ENCODE data around the gene ZNF568.

Gene ZNF568

DNA sequence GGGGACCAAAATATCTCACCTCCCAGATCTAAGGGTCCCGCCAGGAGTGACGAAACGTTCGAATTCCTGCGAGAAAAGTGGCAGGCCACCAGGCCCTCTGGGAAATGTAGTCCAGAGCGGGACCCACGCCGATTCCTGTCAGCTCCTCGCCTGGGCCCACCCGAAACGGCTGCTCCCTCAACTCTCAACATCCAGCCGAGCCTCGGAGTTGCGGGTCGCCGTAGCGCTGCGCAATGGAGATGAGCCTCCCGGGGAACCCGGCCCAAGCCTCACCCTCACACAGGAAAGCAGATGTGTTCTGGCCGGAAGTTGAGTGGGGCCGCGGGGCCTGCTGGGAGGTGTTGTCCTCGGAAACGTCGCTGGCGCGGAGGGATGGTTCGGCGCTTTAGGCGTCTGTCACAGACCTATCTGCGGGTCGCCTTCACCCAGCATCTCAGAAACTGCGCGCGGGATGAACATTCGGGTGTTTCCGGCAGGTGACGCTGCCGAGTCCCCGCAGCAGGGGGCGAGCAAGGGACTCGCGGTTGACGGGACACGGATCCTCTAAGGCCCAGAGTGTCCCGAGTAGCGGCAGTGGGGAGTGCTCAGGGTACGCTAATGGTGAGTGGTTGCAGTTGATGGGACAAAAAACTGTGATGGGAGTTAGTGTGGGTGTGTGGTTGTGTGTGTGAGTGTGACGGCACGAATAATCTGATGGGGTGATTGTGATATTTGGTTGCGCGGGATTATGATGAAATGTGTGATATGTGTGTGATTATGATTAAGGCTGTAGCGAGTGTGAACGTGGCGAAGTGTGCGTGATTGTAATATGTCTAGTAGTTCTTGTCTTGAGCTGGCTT lies at the start of gene ZNF568, which contains the start of gene ZNF829:
Gene ZNF568 (plus strand): TSS at position 341 of the 839 bp plus-strand sequence. CDS start 6,439 bp downstream, outside the sequence.
Gene ZNF829 (minus strand): TSS at position 300 of the 839 bp plus-strand sequence. CDS start 1,124 bp downstream, outside the sequence.
- DNase-seq: peak; percentile 89

DNA sequence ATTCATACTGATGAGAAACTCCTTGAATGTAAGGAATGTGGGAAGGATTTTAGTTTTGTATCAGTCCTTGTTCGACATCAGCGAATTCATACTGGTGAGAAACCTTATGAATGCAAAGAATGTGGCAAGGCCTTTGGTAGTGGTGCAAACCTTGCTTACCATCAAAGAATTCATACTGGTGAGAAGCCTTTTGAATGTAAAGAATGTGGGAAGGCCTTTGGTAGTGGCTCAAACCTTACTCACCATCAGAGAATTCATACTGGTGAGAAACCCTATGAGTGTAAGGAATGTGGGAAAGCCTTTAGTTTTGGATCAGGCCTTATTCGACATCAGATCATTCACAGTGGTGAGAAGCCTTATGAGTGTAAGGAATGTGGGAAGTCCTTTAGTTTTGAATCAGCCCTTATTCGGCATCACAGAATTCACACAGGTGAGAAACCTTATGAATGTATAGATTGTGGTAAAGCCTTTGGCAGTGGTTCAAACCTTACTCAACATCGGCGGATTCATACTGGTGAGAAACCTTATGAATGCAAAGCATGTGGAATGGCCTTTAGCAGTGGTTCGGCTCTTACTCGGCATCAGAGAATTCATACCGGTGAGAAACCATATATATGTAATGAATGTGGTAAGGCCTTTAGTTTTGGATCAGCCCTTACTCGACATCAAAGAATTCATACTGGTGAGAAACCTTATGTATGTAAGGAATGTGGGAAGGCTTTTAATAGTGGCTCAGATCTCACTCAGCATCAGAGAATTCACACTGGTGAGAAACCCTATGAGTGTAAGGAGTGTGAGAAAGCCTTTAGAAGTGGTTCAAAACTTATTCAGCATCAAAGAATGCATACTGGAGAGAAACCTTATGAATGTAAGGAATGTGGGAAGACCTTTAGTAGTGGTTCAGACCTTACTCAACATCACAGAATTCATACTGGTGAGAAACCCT lies 38.9 kb upstream of the ZNF568 start:
- DNase-seq: no peak

DNA sequence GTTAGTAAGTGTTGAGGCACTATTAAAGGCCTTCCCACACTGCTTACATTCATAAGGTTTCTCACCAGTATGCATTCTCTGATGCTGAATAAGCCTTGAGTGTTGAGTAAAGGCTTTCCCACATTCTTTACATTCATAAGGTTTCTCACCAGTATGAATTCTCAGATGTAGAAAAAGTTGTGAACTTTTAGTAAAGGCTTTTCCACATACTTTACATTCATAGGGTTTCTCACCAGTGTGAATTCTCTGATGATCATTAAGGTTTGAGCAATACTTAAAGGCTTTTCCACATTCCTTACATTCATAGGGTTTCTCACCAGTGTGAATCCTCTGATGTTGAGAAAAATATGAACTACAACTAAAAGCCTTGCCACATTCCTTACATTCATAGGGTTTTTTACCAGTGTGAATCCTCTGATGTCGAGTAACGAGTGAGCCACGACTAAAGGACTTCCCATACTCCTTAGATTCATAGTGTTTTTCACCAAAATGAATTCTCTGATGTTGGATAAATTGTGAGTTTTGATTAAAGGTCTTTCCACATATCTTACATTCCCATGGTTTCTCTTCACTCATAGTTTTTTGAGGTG lies 24.3 kb upstream of the ZNF568 start:
- DNase-seq: no peak

DNA sequence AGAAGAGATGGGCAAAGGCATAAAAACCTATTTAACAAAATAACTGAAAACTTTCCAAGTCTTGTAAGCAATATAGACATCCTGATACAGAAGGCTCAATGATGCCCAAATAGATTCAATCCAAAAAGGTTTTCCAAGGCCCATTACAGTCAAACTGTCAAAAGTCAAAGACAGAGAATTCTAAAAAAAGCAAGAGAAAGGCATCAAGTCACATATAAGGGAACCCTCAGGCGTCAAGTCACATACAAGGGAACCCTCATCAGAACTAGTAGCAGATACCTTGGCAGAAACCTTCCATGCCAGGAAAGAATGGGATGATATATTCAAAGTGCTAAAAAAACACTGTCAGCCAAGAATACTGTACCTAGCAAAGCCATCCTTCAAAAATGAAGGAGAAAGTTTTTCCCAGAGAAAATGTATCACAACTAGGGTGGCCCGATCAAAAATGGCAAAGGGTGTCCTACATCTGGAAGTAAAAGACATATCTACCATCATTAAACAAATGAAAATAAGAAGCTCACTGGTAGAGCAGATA lies 21.2 kb upstream of the ZNF568 start:
- DNase-seq: no peak

DNA sequence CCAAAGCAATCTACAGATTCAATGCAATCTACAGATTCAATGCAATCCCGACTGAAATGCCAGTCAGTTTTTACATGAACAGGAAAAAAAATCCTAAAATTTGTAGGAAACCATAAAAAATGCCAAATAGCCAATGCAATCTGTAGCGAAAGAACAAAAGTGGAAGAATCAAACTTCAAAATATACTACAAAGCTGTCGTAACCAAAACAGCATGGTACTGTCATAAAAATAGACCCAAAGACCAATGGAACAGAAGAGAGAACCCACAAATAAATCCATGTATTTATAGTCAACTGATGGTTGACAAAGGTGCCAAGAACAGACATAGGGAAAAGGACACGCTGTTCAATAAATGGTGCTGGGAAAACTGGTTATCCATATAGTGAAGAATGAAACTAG lies 17.7 kb upstream of the ZNF568 start:
- DNase-seq: no peak

DNA sequence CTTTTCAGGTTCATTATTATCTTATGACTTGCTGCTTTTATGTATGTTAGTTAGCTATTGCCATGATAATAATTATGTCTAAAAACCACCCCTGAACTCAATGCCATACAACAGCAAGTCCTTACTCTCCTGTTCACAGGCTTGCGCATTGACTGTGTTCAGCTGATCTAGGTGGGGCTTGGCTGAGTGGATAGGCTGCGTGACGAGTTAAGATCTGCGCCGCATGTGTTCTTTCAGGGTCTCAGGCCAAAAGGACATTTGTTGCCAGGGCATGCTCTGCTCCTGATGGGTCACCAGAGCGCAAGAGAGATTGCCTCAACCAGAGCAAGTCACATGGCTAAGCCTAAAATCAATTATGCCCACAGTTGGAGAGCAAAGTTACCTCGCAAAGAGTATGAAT lies 859 bp downstream of the ZNF568 start:
- DNase-seq: no peak

DNA sequence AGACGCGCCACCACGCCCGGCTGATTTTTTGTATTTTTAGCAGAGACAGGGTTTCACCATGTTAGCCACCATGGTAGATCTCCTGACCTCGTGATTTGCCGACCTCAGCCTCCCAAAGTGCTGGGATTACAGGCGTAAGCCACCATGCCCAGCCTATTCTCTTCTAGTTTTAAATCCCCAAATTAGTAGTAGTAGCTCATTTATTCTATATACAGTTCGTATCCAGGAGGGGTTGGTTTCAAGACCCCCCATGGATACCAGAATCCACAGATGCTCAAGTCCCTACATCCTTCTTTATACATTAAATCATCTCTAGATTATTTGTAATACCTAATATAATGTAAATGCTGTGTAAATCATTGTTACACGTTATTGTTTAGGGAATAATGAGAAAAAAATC lies 2.0 kb downstream of the ZNF568 start:
- no peak for DNase-seq

DNA sequence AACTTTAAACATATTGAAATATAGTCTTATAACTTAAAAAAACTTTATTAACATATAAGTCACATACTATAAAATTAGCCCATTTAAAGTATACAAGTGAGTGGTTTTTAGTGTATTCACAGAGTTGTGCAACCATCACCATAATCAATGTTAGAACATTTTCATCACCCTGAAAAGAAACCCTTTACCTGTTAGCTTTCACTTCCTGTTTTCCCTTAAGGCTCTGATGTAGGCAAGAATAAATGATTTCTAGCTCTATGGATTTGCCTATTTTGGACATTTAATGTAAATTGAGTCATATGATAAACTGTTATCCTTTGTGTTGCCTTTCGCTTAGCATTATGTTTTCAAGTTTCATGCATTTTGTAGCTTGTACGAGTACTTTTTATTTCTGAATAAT lies 15.6 kb downstream of the ZNF568 start:
- no peak for DNase-seq

DNA sequence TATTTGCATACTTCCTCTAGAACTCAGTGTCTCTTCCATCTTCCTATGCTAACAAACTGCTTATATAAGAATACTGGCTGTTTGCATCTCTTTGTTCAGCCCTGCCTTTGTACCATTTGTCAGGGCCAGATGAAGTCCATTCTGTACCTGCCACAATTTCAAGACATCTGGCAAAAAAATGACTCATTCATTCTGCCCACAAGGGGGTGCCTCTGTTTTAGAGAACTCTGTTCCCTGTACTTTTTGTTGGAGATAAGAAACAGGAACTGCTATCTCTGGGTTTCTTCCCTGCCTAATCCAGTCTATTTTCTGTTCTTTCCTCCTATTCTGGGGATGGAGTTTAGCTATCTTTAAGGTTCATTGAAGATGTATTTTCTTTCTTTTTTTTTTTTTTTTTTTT lies 23.0 kb downstream of the ZNF568 start:
- no peak for DNase-seq

DNA sequence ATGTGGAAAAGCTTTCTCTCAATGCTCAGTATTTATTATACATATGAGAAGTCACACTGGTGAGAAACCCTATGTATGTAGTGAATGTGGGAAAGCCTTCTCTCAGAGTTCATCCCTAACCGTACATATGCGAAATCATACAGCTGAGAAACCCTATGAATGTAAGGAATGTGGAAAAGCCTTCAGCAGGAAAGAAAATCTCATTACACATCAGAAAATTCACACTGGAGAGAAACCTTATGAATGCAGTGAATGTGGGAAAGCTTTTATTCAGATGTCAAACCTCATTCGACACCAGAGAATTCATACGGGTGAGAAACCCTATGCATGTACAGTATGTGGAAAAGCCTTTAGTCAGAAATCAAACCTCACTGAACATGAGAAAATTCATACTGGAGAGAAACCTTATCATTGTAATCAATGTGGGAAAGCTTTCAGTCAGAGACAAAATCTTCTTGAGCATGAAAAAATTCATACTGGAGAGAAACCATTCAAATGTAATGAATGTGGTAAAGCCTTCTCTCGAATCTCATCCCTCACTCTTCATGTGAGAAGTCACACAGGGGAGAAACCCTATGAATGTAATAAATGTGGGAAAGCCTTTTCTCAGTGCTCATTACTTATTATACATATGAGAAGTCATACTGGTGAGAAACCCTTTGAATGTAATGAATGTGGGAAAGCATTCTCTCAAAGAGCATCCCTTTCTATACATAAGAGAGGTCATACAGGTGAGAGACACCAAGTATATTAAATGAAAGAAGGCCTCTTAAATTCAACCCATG lies 34.4 kb downstream of the ZNF568 start:
- no peak for DNase-seq

DNA sequence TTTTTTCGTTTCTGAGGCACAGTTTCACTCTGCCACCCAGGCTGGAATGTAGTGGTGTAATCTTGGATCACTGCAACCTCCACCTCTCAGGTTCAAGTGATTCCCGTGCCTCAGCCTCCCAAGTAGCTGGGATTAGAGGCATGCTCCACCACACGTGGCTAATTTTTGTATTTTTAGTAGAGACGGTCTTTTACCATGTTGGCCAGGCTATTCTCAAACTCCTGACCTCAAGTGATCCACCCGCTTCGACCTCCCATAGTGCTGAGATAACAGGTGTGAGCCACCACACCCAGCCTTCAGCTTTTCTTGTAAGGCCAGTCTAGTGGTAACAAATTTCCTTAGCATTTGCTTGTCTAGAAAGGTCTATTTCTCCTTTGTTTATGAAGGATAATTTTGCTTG lies 46.2 kb downstream of the ZNF568 start:
- no peak for DNase-seq

DNA sequence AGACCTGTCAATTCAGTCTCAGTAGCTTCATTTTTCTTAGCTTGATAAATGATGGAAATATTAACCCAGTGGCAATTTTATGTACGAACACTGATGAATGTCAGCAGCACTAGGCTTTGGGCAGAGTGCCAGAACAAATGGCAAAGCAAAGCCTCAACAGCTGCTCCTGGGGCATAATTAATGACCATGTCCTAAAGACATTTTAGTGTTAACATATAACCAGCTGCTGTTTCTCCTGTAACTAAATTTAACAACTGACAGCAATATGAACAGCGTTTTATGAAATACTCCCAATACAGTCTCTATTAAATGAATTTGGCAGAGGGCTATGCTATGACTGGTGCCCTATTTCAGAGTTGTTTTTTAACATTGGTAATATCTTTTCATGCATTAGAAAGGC lies 47.1 kb downstream of the ZNF568 start:
- no peak for DNase-seq

DNA sequence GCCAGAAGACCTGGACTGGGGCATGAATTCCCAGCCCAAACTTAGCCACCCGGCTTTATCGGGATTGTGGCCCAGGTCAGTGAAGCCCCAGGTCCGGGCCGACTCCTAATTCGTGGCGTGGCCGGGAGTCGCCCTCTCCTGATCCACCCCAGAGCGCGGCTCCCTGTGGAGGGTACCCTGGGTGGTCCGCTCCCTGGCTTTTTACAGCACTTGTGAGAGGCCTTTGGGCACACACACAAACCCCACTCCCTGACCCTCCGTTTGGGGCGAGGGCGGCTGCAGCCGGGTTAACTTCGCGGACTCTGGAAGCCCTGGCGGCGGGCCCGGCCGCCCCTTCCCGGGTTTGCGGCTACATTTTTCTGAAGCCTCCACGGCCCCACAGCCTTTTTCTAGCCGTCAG lies 56.4 kb downstream of the ZNF568 start:
- DNase-seq: peak; percentile 3

DNA sequence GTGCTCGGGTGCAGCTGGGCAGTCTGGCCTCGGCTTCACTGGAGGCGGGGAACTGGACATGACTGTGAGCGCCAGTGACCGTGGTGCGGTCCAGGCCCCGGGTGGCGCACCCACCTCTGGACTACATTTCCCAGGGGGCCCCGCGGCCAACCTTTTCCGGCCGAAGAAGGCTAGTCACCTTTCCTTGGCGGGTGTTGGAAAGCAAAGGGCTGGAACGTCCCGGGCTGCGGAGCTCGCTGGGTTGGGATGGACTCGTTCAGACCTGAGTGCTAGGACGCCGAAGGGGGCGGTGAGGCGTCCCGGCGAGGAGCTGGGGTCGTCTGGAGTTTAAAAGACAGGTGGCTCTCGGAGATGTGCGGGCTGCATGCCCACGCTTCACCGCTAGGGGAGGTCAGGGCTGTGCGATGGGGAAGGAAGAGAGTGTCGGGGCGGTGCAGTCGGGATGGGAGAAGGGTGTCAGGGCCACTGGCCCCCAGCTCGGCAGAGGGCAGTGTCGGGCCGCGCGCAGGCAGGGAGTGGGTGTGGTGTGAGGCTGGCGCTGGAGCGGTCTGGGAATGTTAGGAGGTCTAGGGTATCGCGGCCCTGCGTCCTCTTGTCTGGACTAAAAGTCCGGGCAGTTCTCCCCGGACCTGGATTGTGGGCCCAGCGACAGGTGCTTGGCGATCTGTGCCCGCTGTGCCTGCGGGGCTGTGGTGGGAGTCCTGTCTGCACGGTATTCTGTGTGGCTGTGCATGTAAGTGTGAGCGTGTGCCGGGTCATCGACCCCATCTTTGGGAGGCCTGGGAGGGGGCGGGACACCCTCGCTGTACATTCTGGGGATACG lies 57.1 kb downstream of the ZNF568 start:
- DNase-seq: peak; percentile 71

DNA sequence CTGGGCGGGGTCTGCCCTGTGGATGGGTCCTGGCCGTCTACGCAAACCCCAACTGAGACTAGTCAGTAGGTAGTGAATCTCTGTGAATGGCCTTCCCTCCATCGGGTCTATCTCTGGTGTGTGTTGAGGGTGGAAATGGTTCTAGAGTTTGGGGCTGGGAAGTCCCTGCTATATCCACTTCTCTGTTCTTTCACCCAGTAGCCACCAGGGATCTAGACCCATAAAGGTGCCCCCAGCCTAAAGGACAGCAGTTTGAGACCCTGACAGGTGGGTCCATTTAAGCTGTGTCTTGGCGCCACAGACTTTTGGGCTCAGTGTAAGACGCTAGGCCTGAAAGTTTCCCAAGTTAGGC lies 57.7 kb downstream of the ZNF568 start:
- DNase-seq: no peak

DNA sequence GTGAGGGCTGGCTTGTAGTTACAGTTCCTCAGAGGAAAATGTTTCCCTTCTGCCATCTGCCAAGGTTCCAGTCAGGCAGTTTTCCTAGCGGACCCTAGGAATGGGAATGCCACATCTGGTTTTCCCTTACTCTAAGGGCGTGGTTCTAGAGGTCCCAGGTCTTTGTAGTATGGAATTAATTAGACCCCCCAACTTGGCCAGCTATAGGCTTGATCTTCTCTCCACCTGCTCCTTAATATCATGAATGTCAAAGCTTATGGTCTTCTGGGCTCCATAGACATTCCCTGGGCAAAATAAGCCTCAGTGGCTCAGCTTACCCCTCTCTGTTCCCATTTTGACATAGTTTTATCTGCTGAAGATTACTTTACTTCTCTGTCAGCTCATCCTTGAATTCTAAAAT lies 70.0 kb downstream of the ZNF568 start:
- no peak for DNase-seq

DNA sequence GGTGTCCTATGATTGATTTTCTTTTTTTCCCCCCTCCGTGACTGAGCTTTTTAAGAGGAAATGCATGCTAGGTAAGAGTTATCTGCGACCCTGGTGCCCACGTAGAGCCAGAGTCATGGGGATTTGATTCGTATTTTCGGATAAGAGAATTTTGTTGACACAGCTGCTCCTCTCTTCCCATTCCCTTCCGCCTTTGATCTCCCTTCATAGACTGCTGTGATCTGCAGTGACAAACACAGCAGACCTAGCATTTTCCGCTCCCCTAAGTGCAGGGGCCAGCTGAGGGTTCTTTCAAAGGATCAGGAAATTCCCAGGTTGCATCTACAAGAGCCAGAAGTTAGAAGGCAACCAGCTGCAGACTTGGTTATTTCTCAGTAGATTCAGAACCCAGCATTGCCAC lies 70.5 kb downstream of the ZNF568 start:
- no peak for DNase-seq

DNA sequence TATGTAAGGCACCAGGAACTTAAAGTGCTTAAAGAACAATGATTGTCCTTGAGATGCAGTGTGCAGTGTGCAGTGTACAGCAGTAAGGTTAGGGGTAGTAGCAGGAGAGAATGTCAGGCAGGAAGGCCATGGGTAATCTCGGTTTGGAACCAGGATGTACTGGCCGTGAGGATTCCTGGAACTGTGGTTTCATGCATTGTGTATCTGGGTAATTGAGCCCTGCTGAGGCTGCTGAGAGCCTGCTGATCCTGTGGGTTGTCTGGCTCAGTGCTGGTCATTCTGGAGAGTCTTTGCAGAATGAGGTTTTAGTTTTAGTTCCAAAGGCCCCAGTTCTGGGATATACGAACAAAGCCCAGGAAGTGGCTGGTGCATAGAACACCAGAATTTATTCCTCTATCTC lies 71.0 kb downstream of the ZNF568 start:
- no peak for DNase-seq

DNA sequence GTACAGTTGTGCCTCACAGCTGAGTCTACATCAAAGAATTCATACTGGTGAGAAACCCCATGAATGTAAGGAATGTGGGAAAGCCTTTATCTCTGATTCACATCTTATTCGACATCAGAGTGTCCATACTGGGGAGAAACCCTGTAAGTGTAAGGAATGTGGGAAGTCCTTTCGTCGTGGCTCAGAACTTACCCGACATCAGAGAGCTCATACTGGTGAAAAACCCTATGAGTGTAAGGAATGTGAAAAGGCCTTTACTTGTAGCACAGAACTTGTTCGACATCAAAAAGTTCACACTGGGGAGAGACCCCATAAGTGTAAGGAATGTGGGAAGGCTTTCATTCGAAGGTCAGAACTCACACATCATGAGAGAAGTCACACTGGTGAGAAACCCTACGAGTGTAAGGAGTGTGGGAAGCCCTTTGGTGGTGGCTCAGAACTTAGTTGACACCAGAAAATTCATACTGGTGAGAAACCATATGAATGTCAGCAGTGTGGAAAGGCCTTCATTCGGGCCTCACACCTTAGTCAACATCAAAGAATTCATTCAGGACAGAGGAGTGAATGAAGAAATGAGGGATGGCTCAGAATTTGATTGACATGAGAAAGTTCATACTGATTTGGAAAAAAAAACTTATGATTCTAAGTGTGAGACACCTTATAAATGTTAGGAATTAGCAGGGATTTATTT lies 81.2 kb downstream of the ZNF568 start:
- DNase-seq: no peak

DNA sequence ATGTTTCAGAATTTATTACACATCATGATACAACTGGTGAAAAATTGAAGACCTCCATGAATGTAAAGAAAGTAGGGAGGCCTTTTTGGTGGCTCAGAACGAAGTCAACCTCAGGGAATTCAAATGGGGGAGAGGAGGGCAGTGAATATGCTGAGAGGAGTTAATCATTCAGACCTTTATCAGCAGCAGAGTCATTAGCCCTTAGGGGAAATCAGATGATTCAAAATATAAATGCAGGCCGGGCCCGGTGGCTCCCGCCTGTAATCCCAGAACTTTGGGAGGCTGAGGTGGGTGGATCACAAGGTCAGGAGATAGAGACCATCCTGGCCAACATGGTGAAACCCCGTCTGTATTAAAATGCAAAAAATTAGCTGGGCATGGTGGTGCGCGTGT lies 81.7 kb downstream of the ZNF568 start:
- DNase-seq: no peak

DNA sequence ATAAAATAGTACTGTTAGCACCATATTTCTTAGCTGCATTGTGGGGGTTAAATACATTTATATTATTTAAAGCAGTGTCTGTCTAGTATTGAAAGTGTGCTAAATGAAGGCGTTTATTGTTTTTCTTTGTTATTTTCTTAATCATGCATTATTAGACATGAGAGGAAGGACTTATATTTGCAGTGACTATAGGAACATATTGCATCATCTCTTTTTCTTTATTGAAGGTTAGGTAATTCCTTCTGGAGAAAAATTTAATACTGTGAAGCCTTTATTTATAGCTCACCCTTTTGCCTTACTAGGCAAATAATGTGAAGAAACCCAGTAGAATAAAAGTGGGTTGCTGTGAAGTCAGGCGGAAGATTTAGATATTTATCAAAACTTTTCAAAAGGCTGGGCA lies 83.2 kb downstream of the ZNF568 start:
- DNase-seq: no peak
